IPS DF 6.9 (cell line): ENCODE measurements around the gene SSBP1.
A peak's percentile ranks its signal among the peaks of the same experiment; 100 is the strongest.
"Not testable (repeated sequence)": the region's sequence is repeated elsewhere in the genome, so short reads cannot be mapped to it uniquely, and the experiment has no call there.

Source experiments
- DNase-seq: peaks from one replicate; pipeline ENCODE4 v3.0.0-alpha.2; 2013; ENCODE audit warnings: low read depth, low spot score
- H3K27ac ChIP-seq: one replicate; pipeline ENCODE4 v1.5.1; 2013; ENCODE audit warnings: low read length, control low read depth
- H3K27me3 ChIP-seq: 2 replicates; pipeline ENCODE4 v1.6.1; 2013; ENCODE audit warnings: mild to moderate bottlenecking, low read length; ENCODE audit not compliant: control insufficient read depth, insufficient read depth
- H3K36me3 ChIP-seq: 2 replicates; pipeline ENCODE4 v1.6.1; 2013; ENCODE audit warnings: low read length; ENCODE audit not compliant: control insufficient read depth, insufficient read depth
- H3K4me1 ChIP-seq: 2 replicates; pipeline ENCODE4 v1.6.1; 2013; ENCODE audit warnings: low read length; ENCODE audit not compliant: control insufficient read depth, insufficient read depth
- H3K4me3 ChIP-seq: 2 replicates; pipeline ENCODE4 v1.5.1; 2013; ENCODE audit warnings: mild to moderate bottlenecking, low read length
- H3K9me3 ChIP-seq: 2 replicates; pipeline ENCODE4 v1.6.1; 2013; ENCODE audit warnings: low read length, inconsistent platforms; ENCODE audit not compliant: control insufficient read depth, insufficient read depth
- WGBS: extraction: QIAGEN DNeasy Blood & Tissue Kit; methylation state at CpG from one replicate; pipeline ENCODE4 v1.1.7; 2013; ENCODE audit warnings: mixed read lengths, missing lambda C conversion rate; ENCODE audit not compliant: insufficient read length, insufficient coverage; 5-methylcytosine and 5-hydroxymethylcytosine counted together

The SSBP1 gene, protein sequence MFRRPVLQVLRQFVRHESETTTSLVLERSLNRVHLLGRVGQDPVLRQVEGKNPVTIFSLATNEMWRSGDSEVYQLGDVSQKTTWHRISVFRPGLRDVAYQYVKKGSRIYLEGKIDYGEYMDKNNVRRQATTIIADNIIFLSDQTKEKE

DNA sequence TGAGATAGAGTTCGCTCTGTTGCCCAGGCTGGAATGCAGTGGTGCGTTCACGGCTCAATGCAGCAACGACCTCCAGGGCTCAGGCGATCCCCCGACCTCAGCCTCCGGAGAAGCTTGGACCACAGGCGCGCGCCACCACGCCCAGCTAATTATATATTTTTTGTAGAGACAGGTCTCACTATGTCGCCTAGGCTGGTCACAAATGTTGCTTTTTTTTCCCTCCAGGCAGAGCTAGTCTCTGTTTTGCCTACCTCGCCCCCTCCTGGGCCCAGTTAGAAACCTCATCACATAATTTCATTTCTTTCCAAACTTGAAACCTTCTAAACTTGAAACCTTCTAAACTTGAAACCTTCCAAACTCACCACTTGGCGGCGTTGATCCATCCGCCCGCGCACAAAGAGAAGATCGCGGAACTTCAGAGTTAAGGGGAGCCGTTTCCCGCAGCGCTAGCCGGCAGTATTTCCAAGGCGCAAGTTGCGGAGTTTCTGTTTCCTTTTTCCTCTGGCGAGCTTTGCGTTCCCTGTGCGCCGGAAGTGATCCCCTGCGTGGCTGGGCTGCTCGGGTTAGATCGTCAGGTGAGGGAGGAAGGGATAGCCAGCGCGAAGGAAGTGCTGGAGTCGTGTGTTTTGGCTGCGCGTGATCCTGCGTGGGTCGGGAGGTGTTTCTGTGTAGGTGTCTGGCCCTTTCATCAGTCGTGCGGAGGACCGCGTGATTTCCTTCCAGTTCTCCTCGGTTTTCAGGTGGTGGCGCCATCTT is at the start of gene SSBP1:
Gene SSBP1, plus strand, starts transcription at position 523 of the 756 bp plus-strand sequence. CDS start 809 bp downstream, outside the sequence.
- Histone ChIP-seq H3K4me1 (no peaks in the 10 kb centered on the region), H3K9me3 (no peaks in the 10 kb centered on the region), H3K36me3 (peaks cover 10% of the 10 kb centered on the region; the same call in 1 of the 2 replicates), H3K27ac (no peak within 1 kb of the TSS), H3K27me3 (no peaks in the 10 kb centered on the region), H3K4me3 (peak within 1 kb of the TSS; percentile 98)
- no CpG with 5 or more reads among the region's 46 CpGs for WGBS
- DNase-seq = peak; percentile 94

DNA sequence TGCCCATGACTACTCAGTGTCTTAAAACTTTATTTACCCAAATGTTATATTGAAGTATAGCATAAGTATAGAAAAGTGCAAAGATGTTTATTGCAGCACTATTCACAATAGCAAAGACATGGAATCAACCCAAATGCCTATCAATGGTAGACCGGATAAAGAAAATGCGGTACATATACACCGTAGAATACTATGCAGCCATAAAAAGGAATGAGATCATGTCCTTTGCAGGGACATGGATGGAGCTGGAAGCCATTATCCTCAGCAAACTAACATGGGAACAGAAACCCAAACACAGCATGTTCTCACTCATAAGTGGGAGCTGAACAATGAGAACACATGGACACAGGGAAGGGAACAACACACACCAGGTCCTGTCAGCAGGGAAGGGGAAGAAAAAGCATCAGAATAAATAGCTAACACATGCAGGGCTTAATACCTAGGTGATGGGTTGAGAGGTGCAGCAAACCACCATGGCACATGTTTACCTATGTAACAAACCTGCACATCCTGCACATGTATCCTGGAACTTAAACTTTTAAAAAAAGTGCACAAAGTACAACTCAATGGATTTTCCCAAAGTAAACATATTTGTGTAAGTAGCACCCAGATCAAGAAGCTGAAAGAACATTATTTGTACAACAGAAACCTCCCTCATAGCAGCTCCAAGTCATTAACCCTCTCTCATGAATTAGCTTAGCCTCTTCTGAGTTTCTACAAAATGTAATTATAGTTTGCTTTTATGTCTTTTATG is 48.9 kb upstream of the SSBP1 start:
- WGBS = no CpG with 5 or more reads among the region's 3 CpGs
- not testable (repeated sequence) for H3K27me3 ChIP-seq, DNase-seq, H3K36me3 ChIP-seq, H3K4me1 ChIP-seq, H3K9me3 ChIP-seq, H3K27ac ChIP-seq, H3K4me3 ChIP-seq

DNA sequence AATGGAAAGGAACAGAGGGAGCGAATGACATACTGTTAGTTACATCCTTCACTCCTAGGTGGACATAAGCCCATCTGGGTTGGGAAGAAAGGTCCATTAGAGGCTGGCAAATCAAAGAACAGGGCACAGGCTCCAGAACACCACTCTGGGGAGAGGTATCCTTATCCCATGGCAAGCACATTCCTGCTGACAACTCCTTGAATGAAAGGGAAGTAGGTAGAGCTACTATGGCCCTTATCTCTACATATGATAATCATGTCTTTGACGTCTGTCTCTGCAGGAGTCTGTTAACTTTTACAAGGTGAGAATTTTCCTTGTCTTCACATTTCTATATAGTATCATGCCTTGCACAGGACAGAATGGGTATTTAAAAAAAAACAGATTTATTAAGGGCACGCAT is 46.6 kb upstream of the SSBP1 start:
- Histone ChIP-seq H3K36me3 (no peaks in the 10 kb centered on the region), H3K27me3 (no peaks in the 10 kb centered on the region), H3K27ac (no peak overlapping the region), H3K4me3 (no peak overlapping the region), H3K9me3 (no peaks in the 10 kb centered on the region), H3K4me1 (peaks cover 4% of the 10 kb centered on the region; the same call in 1 of the 2 replicates)
- no peak for DNase-seq
- WGBS = no CpG with 5 or more reads among the region's 3 CpGs

DNA sequence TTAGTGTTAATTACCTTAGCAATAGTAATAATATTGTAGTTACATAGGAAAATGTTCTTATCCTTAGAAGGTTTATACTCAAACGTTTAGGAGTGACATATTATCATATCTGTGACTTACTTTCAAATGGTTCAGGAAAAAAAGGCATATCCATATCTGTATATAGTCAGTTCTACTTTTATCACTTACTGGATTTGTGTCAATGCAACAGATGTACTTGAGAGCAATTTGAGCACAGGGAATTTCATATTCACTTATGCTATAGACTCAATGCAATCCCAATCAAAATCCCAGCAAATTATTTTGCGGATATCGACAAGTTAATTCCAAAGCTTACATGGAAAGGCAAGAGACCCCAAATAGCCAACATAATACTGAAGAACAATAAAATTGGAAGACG is 46.2 kb upstream of the SSBP1 start:
- Histone ChIP-seq H3K27ac (no peak overlapping the region), H3K9me3 (no peaks in the 10 kb centered on the region), H3K4me3 (no peak overlapping the region), H3K27me3 (no peaks in the 10 kb centered on the region), H3K36me3 (no peaks in the 10 kb centered on the region), H3K4me1 (peaks cover 4% of the 10 kb centered on the region; the same call in 1 of the 2 replicates)
- DNase-seq = no peak
- WGBS = no CpG with 5 or more reads among the region's 4 CpGs

DNA sequence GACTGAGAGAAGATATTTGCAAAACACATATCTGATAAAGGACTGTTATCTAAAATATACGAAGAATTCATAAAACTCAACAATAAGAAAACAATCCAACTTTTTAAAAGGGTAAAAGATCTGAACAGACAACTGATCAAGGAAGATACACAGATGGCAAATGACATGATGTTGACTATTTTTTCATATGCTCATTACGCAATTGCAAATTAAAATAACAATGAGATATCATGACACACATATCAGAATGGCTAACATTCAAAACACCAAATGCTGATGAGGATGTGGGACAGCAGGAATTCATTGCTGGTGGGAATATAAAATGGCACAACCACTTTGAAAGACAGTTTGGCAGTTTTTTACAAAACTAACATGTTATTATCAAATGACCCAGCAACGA is 45.1 kb upstream of the SSBP1 start:
- Histone ChIP-seq H3K36me3 (no peaks in the 10 kb centered on the region), H3K4me1 (peaks cover 6% of the 10 kb centered on the region), H3K27ac (no peak overlapping the region), H3K27me3 (no peaks in the 10 kb centered on the region), H3K9me3 (no peaks in the 10 kb centered on the region), H3K4me3 (no peak overlapping the region)
- DNase-seq = no peak
- WGBS = no CpG with 5 or more reads among the region's 3 CpGs

DNA sequence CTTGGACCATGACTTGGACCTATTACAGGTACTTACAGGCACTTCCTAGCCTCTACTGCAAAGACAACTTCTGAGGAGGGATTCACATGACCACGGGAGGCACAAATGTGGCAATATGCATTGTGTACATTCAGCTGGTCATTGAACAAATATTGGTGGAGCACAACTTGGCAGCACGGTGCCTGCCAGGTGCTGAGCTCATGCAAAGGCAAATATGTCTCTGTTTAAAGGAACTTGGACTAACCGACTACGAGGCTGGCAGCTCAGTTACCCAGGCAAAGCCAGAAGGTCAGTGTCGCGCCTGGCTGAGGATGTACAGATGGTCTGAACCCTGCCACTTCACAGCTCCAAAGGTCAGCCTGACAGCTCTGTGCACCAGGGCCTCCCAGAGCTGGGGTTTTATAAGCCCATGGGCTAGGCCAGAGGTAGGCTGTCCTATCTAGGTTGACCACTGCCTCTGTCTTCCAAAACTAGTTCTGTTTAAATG is 42.3 kb upstream of the SSBP1 start:
- Histone ChIP-seq H3K27me3 (no peaks in the 10 kb centered on the region), H3K4me1 (peaks cover 4% of the 10 kb centered on the region; the same call in 1 of the 2 replicates), H3K4me3 (no peak overlapping the region), H3K27ac (no peak overlapping the region), H3K36me3 (no peaks in the 10 kb centered on the region), H3K9me3 (no peaks in the 10 kb centered on the region)
- no CpG with 5 or more reads among the region's 6 CpGs for WGBS
- no peak for DNase-seq

DNA sequence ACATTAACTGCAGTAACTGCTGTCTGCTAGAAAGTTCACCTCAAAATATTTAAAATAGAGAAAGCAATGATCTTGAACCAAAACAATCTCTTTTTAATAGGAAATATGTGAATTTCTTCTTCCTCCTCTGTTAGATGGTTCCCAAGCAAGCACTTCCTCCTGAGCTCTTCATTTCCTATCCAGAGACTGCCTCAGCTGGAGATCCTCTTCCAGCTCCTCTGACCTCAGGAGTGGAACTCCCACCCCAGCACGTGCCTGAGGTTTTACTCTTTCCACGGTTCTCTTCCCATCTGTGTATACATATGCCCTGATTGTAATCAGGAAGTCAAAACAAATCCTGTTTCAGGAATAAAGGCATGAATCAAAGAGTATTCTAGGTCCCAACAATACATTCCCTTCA is 41.8 kb upstream of the SSBP1 start:
- no CpG with 5 or more reads among the region's 2 CpGs for WGBS

DNA sequence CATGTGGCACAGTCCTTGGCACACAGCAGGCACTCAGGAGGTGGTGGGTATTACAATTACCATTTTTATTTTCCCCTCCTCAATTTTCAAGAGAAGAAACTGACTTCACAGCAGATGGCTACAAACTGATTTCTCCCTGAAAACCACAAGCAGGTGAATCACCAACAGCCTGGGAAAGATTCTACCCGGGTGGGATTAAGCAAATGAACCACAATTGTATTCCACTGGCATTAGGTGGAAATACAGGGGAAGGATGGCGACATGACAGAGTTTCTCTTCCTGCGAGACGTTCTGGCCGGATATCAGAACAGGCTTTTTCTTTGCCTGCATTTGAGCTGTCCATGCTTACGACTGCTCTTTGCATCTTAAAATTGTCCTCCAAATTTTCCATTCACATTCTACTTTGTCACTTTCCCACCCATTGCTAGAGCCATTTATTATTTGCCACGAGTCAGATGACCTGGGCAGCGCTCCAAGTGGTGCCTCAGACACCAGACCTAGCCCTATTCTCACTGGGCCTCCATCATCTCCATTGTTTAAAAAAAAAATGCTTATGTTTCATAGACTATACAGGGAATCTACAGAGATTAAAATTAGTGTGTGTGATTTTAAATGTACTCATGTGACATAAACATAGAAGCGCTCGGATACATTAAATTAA is 40.8 kb upstream of the SSBP1 start:
- H3K36me3 ChIP-seq = no peaks in the 10 kb centered on the region
- no peaks in the 10 kb centered on the region for H3K27me3 ChIP-seq
- H3K27ac ChIP-seq = no peak overlapping the region
- no CpG with 5 or more reads among the region's 10 CpGs for WGBS
- peaks cover 2% of the 10 kb centered on the region; the same call in 1 of the 2 replicates for H3K4me1 ChIP-seq
- DNase-seq = no peak
- H3K9me3 ChIP-seq = no peaks in the 10 kb centered on the region
- H3K4me3 ChIP-seq = no peak overlapping the region

More for the DNA sequence above, 41.8 kb upstream of the SSBP1 start:
- Histone ChIP-seq H3K36me3 (no peaks in the 10 kb centered on the region), H3K9me3 (no peaks in the 10 kb centered on the region), H3K4me1 (peaks cover 4% of the 10 kb centered on the region; the same call in 1 of the 2 replicates), H3K27ac (no peak overlapping the region), H3K4me3 (no peak overlapping the region), H3K27me3 (no peaks in the 10 kb centered on the region)
- no peak for DNase-seq

DNA sequence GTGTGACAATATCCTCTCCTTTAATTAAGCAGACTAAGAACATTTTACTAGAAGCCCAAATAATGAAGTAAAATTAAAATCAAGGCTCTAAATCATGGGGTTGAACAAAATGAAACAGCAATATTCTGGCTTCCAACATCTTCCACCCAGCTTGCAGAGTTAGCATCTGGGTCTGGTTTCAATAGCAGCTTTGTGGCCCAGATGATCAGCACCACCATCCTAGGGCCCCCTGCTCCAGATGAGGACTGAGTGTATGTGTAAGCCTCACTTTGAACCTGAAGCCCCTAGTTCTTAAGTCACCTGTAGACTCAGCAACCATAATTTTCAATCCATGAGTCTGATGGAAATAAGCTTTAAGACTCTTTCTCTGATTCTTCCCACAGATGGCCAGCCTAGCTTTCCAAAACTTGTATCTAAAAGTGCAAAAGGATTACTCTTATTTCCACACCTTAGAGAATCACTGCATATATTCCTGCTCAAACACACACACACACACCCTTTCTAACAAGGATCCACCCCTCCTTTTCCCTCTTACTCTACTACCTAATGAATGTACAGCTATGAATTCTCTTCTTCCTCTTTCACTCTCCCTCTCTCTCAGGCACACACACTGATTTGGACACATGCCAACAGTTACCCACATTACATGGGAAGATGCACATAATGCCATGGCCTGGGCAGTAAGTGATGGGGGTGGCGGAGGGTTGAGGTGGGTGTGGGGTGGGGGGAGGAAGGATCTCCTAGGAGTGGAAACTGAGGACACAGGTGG is 39.7 kb upstream of the SSBP1 start:
- H3K27ac ChIP-seq = no peak overlapping the region
- DNase-seq = no peak
- WGBS = no CpG with 5 or more reads among the region's 1 CpG
- H3K27me3 ChIP-seq = no peaks in the 10 kb centered on the region
- peaks cover 2% of the 10 kb centered on the region; the same call in 1 of the 2 replicates for H3K4me1 ChIP-seq
- H3K9me3 ChIP-seq = no peaks in the 10 kb centered on the region
- no peaks in the 10 kb centered on the region for H3K36me3 ChIP-seq
- no peak overlapping the region for H3K4me3 ChIP-seq
